EH (cell line): ENCODE data around the gene MFSD12.

ENCODE experiments used
- DNase-seq: peaks from one replicate; pipeline ENCODE4 v3.0.0-alpha.2; 2015; ENCODE audit warnings: low read depth

The MFSD12 gene

DNA sequence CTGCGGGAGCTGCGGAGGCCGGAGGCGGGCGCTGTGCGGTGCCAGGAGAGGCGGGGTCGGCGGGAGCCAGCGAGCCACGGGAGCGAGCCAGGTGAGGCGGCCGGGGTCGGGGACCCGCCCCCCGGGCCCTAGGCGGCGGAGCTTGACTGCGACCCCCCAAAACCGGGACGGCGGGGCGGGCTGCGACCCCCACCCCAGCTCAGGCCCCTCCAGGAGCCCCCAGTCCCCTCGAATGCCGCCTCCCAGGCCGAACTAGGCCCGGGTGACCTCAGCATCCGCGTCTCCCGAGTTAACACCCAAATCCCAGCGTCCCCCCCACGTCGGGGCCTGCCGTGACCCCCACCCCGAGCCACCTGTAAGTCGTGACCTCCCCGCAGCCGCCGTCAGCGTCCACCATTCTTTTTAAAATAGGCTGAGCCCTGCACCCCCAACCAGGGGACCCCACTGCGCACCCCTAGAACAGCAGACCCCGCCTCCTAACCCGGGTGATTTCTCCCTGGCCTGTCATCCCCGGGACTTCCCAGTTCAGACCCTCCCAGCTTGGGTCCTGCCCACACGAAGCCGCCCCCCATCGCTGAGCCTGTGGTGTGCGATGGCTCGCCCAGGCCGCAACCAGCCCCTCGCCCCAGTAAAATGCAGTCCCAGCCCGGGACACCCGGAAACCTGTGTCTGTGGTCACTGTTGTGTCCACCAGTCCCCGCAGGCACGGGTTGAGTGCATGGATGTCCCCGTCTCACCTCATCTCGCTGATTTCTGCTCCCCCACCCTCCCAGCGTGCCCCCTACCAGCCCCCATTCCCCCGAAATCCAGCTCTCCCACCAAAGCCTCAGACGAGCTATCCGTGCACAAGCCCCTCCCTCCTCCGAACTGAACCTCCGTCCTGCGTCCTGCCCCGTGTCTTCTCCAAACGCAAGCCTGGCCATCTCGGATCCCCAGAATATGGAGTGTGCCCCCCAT is 50.7 kb downstream of the MFSD12 start:
- DNase-seq, result peak; percentile 25

DNA sequence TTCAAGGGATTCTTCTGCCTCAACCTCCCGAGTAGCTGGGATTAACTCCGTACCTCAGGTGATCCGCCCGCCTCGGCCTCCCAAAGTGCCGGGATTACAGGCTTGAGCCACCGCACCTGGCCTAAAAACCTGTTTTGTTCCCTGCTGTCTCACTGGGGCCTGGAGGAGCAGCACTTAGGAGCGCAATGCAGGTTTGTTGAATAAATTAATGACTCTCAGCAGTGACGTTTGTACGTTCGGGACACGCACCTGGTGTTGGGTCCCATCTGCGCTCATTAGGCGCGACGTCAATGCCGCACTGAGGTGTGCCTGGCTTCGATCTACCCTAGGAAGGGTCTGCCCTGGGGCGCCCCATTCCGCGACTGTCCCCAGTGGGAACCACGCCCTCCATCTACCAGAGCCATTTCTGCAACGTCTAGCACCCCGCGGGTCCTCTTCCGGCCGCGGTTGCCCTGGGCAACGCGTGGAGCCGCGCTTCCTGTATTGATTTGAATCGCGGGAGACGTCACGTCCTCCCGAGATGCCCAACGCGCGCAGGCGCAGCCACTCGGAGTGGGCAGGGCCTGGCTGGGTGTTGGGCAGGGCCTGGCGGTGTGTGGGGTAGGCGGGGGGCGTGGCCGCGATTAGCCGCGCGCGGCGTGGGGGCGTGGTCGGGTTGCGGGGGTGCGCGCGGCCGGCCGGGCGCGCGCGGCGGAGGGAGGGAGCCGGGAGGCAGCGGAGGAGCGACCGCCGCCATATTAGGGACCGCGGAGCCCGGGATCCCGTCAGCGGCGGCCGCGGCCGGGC is 51.6 kb downstream of the MFSD12 start, which contains the start of gene FZR1:
FZR1 (plus strand) TSS at position 714 of the 786 bp plus-strand sequence. CDS start 16,679 bp downstream, outside the sequence.
- peak; percentile 98 for DNase-seq

GRCh38 chr19:3504735-3505134 is 52.7 kb downstream of the MFSD12 start:
- no peak for DNase-seq

GRCh38 chr19:3503036-3503572 is 54.3 kb downstream of the MFSD12 start:
- peak; percentile 24 for DNase-seq

DNA sequence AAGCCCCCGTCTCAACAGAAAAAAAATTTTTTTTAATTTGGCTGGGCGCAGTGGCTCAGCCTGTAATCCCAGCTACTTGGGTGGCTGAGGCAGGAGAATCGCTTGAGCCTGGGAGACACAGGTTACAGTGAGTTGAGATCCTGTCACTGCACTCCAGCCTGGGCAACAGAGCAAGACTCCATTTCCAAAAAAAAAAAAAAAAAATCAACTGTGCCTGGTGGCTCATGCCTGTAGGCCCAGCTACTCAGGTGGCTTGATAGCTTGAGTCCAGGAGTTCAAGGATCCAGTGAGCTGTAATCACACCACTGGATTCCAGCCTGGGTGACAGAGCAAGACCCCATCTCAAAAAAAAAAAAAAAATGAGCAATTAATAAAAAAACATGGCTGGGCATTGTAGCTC is 55.6 kb downstream of the MFSD12 start:
- DNase-seq, result no peak

GRCh38 chr19:3500429-3501101 is 56.8 kb downstream of the MFSD12 start, which contains the start of gene DOHH:
Gene DOHH, minus strand, starts transcription at chr19:3500674. Its CDS starts 3,860 bp downstream, at chr19:3496814.
- DNase-seq, result peak; percentile 96

DNA sequence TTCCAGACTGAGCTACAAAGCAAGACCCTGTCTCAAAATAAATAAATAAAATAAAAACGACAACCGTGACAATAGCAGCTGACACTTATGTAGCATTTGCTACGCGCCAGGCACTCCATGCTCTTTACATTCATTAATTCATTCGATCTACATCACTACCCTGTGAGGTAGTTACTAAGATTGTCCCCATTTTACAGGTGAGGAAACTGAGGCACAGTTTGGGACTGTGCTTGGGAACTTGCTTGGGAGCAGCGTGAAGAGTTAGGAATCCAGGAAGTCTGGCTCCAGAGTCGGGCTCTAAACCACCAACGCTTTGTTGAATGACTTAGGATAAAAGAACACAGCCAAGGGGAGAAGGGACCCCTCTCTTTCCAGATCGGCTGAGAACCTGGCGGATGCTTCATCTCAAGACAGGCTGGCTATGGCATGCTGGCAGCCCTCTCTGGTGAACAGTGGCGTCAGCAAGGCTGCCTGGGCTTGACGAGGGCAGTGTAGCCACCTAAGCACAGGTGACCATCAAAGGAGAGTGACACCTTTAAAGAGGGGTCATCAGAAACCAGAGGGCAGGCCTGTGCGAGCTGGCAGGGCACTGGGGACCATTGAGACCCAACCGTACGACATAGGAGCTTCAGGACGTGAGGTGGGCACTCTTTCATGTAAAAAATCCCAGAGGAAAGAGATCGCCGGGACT is 57.5 kb downstream of the MFSD12 start:
- no peak for DNase-seq

DNA sequence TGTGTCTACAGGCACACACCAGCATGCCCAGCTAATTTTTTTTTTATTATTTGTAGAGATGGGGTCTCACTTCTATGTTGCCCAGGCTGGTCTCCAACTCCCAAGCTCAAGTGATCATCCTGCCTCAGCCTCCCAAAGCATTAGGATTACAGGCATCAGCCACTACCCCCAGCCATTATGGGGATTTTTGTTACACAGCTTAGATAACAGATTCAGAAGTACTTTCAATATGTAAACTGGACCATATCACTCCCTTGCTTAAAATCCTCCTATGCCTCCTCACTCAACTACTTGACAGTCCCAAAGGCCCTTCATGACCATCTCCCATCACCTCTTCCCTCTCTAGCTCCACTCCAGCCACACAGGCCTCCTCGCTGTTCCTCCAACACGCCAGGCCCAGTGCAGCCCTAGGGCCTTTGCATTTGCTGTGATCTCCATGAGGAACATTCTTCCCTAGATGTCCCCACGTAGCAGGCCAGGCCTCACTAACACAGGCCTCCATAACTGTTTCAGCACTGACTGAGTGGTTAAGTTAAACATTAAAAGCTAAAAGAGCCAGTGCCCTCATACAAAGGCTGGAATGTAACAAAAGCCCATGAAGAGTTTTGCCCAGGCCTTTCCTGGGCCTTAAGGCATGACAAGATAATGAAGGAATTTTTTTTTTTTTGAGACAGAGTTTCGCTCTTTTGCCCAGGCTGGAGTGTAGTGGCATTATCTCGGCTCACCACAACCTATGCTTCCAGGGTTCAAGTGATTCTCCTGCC is 59.4 kb downstream of the MFSD12 start:
- no peak for DNase-seq

GRCh38 chr19:3496392-3497273 is 60.8 kb downstream of the MFSD12 start:
- no peak for DNase-seq

GRCh38 chr19:3494559-3494958 is 62.8 kb downstream of the MFSD12 start:
- no peak for DNase-seq
